Panc1 (cell line): ENCODE data around the gene FOXP2. TPM values are rescaled to one million over a fixed set of nuclear protein-coding genes. Genes with fewer than 3 reads are reported as not detected.

Source experiments
- ATAC-seq: fragments of 200-7000 bp; cut with Tn5 transposase; 2 replicates; pipeline ENCODE4 v1.9.1; 2020; ENCODE audit warnings: mild to moderate bottlenecking, moderate library complexity
- BruUV-seq: library from RNA; stranded (reverse); fragments of 400-500 nt; replicated peaks from 2 replicates; lab custom pipeline; 2021; lab: Mats Ljungman, UMichigan
- CTCF ChIA-PET: fragments of 300-600 bp; sonication (Branson Sonifier 250); formaldehyde crosslinking; loops from one replicate; lab custom pipeline; 2022; ENCODE audit warnings: antibody characterized with exemption; lab: Charles Lee
- POLR2A ChIA-PET: fragments of 300-600 bp; sonication (Branson Sonifier 250); formaldehyde crosslinking; loops from one replicate; lab custom pipeline; 2022; ENCODE audit warnings: antibody characterized with exemption; lab: Charles Lee
- DNase-seq: peaks from one replicate; pipeline ENCODE4 v3.0.0-alpha.2; 2010; ENCODE audit warnings: low read depth, low spot score
- H3K27ac ChIP-seq: 2 replicates; pipeline ENCODE4 v1.5.1; 2011; ENCODE audit warnings: mild to moderate bottlenecking, low read length, inconsistent platforms
- H3K27me3 ChIP-seq: fragments of 200-500 bp; sonication (Bioruptor generic); 2 replicates; pipeline ENCODE4 v1.6.0; 2014; ENCODE audit warnings: low read length, inconsistent platforms; ENCODE audit not compliant: control insufficient read depth, insufficient read depth
- H3K36me3 ChIP-seq: fragments of 200-500 bp; sonication (Bioruptor generic); 2 replicates; pipeline ENCODE4 v1.5.1; 2014; ENCODE audit warnings: inconsistent platforms, mild to moderate bottlenecking, low read length, moderate library complexity; ENCODE audit not compliant: control insufficient read depth, insufficient read depth
- H3K4me1 ChIP-seq: 2 replicates; pipeline ENCODE4 v1.5.1; 2011; ENCODE audit warnings: inconsistent platforms, mild to moderate bottlenecking, low read length, moderate library complexity; ENCODE audit not compliant: control insufficient read depth, insufficient read depth
- H3K4me3 ChIP-seq, 2 experiments: 2 replicates each; pipeline ENCODE4 v1.5.1; 2011 to 2012; ENCODE audit warnings: low read depth in 2 of 2, low read length in 2 of 2, mild to moderate bottlenecking in 2 of 2, inconsistent platforms in 1 of 2, moderate library complexity in 1 of 2
- H3K9me3 ChIP-seq: fragments of 200-500 bp; sonication (Bioruptor generic); 2 replicates; pipeline ENCODE4 v1.5.1; 2014; ENCODE audit warnings: low read depth, mild to moderate bottlenecking, inconsistent platforms, low read length, moderate library complexity; ENCODE audit not compliant: control insufficient read depth, insufficient read depth
- CTCF ChIP-seq: fragments of 450-650 bp; IDR thresholded peaks from 2 replicates; pipeline ENCODE4 v1.5.1; 2017; ENCODE audit warnings: mild to moderate bottlenecking
- POLR2AphosphoS5 ChIP-seq: IDR thresholded peaks from 2 replicates; pipeline ENCODE4 v1.6.1; 2012; ENCODE audit warnings: mild to moderate bottlenecking, low read depth, low read length, moderate library complexity
- SIN3A ChIP-seq: IDR thresholded peaks from 2 replicates; pipeline ENCODE4 v1.6.1; 2012; ENCODE audit warnings: low read depth, mild to moderate bottlenecking, low read length, moderate library complexity, borderline replicate concordance; ENCODE audit not compliant: insufficient read depth
- TCF7L2 ChIP-seq: IDR thresholded peaks from 2 replicates; pipeline ENCODE4 v1.6.1; 2011; ENCODE audit warnings: mild to moderate bottlenecking, low read depth, low read length, inconsistent platforms
- in situ Hi-C: cut with HindIII; loops from 2 replicates; pipeline ENCODE4 v1.10.0; 2016; ENCODE audit warnings: low sequenced_read_pairs, low pct_unique_long_range_greater_than_20kb
- intact Hi-C: fragments of 100-400 bp; cut with micrococcal nuclease; formaldehyde crosslinking; loops from one replicate; pipeline ENCODE4 v1.10.0; 2022; ENCODE audit not compliant: unreplicated experiment
- total RNA-seq: library from RNA; stranded (reverse); gene quantifications from one replicate; pipeline ENCODE4 v1.2.1, GENCODE V29; 2021; ENCODE audit not compliant: unreplicated experiment
- TF ChIP-seq, protein P1 (sequence below), 2 experiments: IDR thresholded peaks; 2 replicates each; pipeline ENCODE4 v1.6.1; 2011 to 2012; ENCODE audit warnings: low read depth in 2 of 2, control low read depth in 1 of 2, low read length in 1 of 2, mild to moderate bottlenecking in 1 of 2, moderate library complexity in 1 of 2; ENCODE audit not compliant: insufficient read depth in 1 of 2

FOXP2 gene
- total RNA-seq, 1 experiment from 2014 or later = 0.54 TPM

DNA sequence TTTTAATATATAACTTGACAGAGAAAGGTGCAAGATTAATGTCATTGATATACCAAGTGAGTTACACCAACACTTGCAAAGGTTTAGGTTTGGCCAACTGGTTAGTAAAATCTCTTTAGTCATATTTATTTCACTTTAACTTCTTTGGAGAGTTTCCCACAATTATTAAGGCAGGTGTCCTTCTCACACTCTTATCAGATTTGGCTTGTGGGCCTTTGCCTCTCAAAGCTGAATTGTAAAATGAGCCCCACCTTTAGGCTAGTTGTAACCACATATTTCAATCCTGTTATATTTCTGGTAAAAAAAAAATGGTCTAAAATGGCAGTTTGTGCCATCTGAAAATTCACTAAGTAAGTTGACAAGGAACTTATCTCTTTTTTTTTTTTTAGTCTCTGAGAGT, 26.6 kb upstream of the FOXP2 start:
- TF ChIP-seq CTCF (no peak), SIN3A (no peak), POLR2AphosphoS5 (no peak), TCF7L2 (no peak)
- TF ChIP-seq, protein P1, sequence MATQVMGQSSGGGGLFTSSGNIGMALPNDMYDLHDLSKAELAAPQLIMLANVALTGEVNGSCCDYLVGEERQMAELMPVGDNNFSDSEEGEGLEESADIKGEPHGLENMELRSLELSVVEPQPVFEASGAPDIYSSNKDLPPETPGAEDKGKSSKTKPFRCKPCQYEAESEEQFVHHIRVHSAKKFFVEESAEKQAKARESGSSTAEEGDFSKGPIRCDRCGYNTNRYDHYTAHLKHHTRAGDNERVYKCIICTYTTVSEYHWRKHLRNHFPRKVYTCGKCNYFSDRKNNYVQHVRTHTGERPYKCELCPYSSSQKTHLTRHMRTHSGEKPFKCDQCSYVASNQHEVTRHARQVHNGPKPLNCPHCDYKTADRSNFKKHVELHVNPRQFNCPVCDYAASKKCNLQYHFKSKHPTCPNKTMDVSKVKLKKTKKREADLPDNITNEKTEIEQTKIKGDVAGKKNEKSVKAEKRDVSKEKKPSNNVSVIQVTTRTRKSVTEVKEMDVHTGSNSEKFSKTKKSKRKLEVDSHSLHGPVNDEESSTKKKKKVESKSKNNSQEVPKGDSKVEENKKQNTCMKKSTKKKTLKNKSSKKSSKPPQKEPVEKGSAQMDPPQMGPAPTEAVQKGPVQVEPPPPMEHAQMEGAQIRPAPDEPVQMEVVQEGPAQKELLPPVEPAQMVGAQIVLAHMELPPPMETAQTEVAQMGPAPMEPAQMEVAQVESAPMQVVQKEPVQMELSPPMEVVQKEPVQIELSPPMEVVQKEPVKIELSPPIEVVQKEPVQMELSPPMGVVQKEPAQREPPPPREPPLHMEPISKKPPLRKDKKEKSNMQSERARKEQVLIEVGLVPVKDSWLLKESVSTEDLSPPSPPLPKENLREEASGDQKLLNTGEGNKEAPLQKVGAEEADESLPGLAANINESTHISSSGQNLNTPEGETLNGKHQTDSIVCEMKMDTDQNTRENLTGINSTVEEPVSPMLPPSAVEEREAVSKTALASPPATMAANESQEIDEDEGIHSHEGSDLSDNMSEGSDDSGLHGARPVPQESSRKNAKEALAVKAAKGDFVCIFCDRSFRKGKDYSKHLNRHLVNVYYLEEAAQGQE (IDR thresholded peaks at IDR 0.05; ENCODE audit: insufficient read depth in 1 of 2, low read depth in 2 of 2, low read length in 1 of 2) = no peak
- BruUV-seq = no TSS peak
- Histone ChIP-seq H3K9me3 (no peaks in the 10 kb centered on the region), H3K4me1 (no peaks in the 10 kb centered on the region), H3K27ac (no peak overlapping the region), H3K36me3 (no peaks in the 10 kb centered on the region; the same call in 1 of the 2 replicates), H3K27me3 (no peaks in the 10 kb centered on the region), H3K4me3 (no peak overlapping the region)
- ATAC-seq (no peak), DNase-seq (no peak)
- in situ Hi-C loops (no loop called here), intact Hi-C loops (no loop called here)
- POLR2A ChIA-PET = no interaction called here
- CTCF ChIA-PET = no interaction called here

GRCh38 chr7:114392686-114393085, 21.9 kb upstream of the FOXP2 start:
- ChIA-PET POLR2A (no interaction called here), CTCF (no interaction called here)
- ATAC-seq (no peak), DNase-seq (no peak)
- H3K36me3 ChIP-seq = no peaks in the 10 kb centered on the region
- no peak overlapping the region for H3K4me3 ChIP-seq
- intact Hi-C loops = no loop called here
- no peak overlapping the region for H3K27ac ChIP-seq
- TF ChIP-seq POLR2AphosphoS5 (no peak), TCF7L2 (no peak), SIN3A (no peak), CTCF (no peak)
- TF ChIP-seq, protein P1 (IDR thresholded peaks at IDR 0.05; ENCODE audit: insufficient read depth in 1 of 2, low read depth in 2 of 2, low read length in 1 of 2) = no peak
- no peaks in the 10 kb centered on the region for H3K27me3 ChIP-seq
- no TSS peak for BruUV-seq
- in situ Hi-C loops = no loop called here
- no peaks in the 10 kb centered on the region for H3K9me3 ChIP-seq
- H3K4me1 ChIP-seq = no peaks in the 10 kb centered on the region
